GM18873 (cell line): Measurements from ENCODE around the gene DCHS2.

Experiments
- ATAC-seq: cut with Tn5 transposase; IDR thresholded peaks from one replicate; pipeline ENCODE4 v1.9.1; 2021; ENCODE audit warnings: mild to moderate bottlenecking, moderate library complexity, moderate number of reproducible peaks; ENCODE audit not compliant: unreplicated experiment, low FRiP score

DCHS2 gene

DNA sequence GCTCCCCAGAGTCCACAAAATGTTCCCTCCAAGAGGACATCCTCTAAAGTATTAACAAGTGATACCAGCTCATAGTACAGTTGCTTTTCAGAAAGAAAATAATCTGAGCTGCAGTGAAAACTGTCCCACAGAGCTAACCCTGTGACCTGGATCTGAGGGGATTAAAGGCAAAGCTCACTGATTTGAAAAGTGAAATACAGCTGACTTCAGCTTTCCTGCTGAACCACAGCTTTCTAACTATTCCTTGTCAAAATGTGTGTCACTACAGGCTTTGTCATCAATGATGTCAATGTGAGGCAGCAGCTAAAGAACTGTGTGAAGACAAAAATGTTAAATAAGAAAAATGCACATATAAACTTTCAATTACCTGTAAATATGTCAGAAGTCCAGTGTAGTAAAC is 36.9 kb downstream of the DCHS2 start:
- ATAC-seq, result no peak

GRCh38 chr4:154452798-154453346 is 38.7 kb downstream of the DCHS2 start:
- no peak for ATAC-seq

GRCh38 chr4:154450966-154451365 is 40.6 kb downstream of the DCHS2 start:
- ATAC-seq, result no peak

GRCh38 chr4:154444958-154445357 is 46.6 kb downstream of the DCHS2 start:
- no peak for ATAC-seq

GRCh38 chr4:154441982-154442381 is 49.6 kb downstream of the DCHS2 start:
- no peak for ATAC-seq

- no peak for ATAC-seq
Measured at GRCh38 chr4:154441124-154441523, 50.5 kb downstream of the DCHS2 start.

DNA sequence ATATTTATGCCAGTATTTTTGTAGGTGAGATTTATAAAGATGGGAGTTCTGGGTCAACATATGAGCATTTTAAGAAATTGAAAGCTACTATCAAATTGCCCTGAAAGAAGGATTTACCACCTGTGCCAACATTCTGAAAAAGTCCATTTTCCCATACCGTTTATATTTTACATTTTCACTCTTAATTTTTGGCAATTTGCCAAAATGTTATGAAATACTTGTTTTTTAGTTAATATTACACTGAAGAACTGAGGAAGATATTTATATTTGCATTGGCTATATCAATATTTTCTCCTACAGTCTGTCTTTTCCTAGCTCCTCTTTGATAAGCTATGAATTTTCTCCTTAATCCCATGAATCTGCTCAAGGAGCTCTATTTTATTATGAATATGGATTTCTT is 52.4 kb downstream of the DCHS2 start:
- no peak for ATAC-seq

DNA sequence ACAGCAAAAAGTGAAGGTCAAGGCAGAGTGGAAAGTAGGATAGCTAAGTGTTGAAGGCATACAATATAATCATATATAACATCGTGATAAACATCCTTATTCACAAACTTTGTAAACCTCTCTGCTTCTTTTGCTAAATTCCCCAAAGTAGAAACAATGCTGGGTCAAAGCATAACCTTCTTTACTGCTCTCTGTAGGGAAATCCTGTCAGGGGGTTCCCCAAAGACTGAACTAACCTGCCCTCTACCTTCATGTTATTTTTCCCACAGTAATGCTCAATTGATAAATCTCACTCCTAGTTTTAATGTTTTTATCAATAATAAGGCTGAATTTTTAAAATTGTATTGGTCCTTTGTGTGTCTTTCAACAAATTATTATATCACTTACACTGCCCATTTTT is 55.7 kb downstream of the DCHS2 start:
- ATAC-seq, result no peak

DNA sequence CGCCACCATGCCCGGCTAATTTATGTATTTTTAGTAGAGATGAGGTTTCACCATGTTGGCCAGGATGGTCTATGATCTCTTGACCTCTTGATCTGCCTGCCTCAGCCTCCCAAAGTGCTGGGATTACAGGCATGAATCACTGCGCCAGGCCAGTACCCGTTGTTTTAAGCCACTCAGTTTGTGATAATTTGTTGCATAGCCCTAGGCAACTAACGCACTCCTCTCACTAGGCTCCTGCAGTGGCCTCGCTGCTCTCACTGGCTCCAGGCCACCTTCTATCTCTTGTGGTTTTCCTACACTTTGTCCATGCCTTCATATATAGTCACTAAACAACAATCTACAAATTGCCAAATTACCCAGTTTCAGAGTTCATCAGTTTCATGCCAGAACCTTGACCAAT is 58.1 kb downstream of the DCHS2 start:
- no peak for ATAC-seq

- ATAC-seq, result no peak
Measured at GRCh38 chr4:154429176-154429575, 62.4 kb downstream of the DCHS2 start.

DNA sequence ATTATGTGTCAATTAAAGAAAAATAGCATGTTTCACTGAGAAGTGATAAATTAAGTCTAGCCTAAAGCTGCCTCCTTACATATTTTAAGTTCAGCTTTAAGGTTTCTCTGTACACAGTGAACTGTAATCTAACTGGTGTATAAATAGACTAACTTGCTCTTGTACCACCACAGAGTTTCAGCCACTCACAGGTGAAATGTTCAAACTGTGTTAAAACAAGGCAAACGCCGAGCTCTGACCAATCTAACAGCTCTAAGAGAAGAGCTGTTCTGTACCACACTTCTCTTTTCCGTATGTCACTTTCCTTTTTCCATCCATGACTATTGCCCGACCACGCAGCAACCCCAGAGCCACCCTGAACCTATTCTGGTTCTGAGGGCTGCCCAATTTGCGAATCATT is 64.5 kb downstream of the DCHS2 start:
- ATAC-seq, result no peak

- no peak for ATAC-seq
Measured at GRCh38 chr4:154425514-154425913, 66.1 kb downstream of the DCHS2 start.

DNA sequence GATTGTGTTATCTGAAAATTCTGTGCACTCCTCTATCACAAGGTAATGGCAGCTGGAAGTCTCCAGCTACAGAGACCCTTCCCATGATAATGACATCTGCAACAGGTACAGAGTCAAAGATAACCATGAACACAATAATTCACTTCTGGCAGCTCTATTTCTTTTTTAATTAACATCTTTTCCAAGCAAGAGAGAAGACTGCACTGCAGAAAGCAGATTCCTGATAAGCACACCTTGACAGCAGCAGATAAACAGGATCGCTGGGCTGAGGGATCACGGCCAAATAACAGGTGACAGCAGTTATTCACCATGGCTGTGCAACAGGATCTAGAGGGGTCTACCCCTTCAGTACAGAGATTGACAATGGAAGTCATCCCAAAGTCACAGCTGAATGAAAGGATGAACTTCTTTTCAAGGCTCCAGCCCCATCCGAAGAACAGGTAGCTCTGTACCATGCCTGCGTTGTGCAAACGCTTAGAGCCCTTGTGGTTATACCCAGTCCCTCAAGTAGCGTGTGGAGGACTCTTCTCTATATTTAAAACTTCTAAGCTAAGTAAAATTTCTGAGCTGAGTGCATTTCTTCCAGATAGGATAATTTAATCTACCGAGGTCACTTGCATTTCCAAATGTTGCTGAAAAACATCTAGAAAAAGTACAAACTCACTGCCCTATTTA is 66.7 kb downstream of the DCHS2 start:
- no peak for ATAC-seq

GRCh38 chr4:154422152-154422551 is 69.4 kb downstream of the DCHS2 start:
- ATAC-seq, result no peak

GRCh38 chr4:154421618-154422017 is 70.0 kb downstream of the DCHS2 start:
- peak; percentile 48 for ATAC-seq

DNA sequence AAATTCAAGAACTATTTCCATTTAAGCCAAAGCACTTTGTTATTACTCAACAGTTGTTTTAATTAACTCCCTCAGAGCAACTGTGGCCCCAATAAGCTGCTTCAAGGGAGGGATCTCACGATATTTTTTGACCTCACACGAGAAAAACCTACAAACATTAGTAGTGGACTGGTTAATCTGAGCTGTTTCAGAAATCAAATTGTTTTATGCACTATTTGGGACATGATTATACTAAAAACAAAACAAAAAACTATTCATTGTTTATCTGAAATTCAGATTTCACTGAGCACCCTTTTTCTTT is 74.3 kb downstream of the DCHS2 start:
- ATAC-seq, result no peak

GRCh38 chr4:154416190-154416547 is 75.4 kb downstream of the DCHS2 start:
- peak; percentile 32 for ATAC-seq

- ATAC-seq, result no peak
Measured at GRCh38 chr4:154415313-154415712, 76.3 kb downstream of the DCHS2 start.

DNA sequence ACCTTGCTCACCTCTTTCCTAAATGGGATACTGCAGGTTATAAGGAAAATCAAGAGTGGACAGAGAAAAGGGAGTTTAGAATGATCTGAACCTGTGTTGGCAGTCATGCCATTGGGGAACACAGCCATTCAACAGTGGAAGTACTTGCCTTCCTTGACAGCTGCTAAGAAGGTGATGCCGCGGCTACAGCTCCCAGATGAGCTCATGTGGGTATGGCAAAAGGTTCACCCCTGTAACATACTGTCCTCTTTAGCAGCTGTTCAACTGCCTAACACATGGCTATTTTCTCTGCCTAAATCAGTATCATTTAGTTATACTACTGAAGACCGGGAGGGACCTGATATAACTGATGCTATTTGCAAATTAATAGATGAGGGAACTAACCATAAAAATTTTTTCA is 76.8 kb downstream of the DCHS2 start:
- no peak for ATAC-seq

DNA sequence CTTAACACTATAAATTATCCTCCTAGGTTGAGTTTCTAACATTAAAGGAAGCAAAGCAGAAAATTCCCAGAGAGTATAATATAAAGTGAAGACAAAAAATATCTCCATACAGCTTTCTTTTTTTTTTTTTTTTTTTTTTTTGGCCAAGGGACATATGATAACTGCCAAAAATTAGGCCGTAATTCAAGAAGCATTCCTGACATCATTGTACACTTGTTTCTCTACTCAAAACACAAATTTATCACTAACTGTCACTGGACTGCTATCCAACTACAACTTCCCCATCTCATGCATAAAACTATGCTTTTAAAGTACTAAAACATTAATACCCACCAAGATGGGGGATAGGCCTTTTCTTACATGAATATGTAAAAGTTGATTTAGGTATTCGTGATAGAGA is 77.2 kb downstream of the DCHS2 start:
- ATAC-seq, result no peak

- ATAC-seq, result no peak
Measured at GRCh38 chr4:154407443-154407842, 84.2 kb downstream of the DCHS2 start.

DNA sequence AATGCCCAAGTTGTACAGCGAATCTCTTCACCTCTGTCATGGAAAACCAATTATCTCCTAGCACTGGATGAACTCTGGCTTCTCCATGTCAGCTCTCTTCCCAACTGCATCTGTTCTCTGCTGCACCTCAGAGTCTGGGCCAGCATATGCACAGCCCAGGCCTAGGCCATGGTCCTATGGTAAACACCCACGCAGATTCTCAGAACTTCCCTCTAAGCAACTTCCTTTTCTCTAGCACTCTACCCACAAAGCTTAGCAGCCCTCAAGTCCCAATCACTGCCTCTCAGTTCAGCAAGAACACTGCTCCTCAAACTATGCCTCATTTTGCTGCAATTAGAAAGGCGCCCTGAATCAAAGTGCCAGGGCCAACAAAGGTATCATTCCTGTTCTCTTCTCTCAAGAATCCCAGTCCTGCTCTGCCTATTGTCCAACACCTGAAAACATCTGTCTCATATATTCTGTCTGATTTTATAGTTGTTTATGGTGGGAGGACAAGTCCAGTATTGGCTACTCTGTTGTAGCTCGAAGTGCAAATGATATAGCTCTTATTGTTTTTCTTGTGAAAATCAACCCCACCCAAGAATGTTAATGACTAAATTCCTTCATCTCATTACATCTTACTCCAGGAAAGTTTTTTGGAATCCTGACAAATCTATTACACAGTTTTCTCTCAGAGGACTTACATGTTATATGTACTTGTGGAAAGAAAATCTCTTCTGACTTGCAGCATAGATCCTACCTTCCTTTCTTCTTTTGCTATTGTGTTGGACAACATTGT is 85.4 kb downstream of the DCHS2 start:
- ATAC-seq, result peak; percentile 81
